Gastrocnemius medialis (tissue), 4 donors: ENCODE results near the gene ZNF33A. TPM values are rescaled to one million over a fixed set of nuclear protein-coding genes. Genes with fewer than 3 reads are reported as not detected.
A peak's percentile ranks its signal among the peaks of the same experiment; 100 is the strongest.

Experiments used
- ATAC-seq, 2 donors: fragments of 150-250 bp; one replicate each; pipeline ENCODE4 v1.9.1; 2016
- DNase-seq, 2 donors: peaks; one replicate each; pipeline ENCODE4 v3.0.0-alpha.2; 2019
- H3K27ac ChIP-seq, 4 donors: fragments of 200-600 bp; sonication (generic); 1 replicate in 1 of 4; 2 replicates in 3 of 4; pipeline ENCODE4 v1.5.1; 2016 to 2018; ENCODE audit warnings: mild to moderate bottlenecking in 2 of 4, moderate library complexity in 1 of 4
- H3K27me3 ChIP-seq, 3 donors: fragments of 200-600 bp; sonication (generic) in 2 of 3; 1 replicate in 1 of 3; 2 replicates in 2 of 3; pipeline versions ENCODE4 v1.5.1 to v1.6.0; 2016 to 2019; ENCODE audit warnings: mild to moderate bottlenecking in 1 of 3, moderate library complexity in 1 of 3
- H3K36me3 ChIP-seq, 2 donors: fragments of 200-600 bp; sonication (generic) in 1 of 2; one replicate each; pipeline ENCODE4 v1.5.1; 2017 to 2018
- H3K4me1 ChIP-seq, 2 donors: fragments of 200-600 bp; sonication (generic) in 1 of 2; one replicate each; pipeline ENCODE4 v1.5.1; 2016 to 2017; ENCODE audit warnings: mild to moderate bottlenecking in 2 of 2
- H3K4me3 ChIP-seq, 4 donors: fragments of 200-600 bp; sonication (generic) in 3 of 4; 1 replicate in 1 of 4; 2 replicates in 3 of 4; pipeline ENCODE4 v1.5.1; 2016 to 2019; ENCODE audit warnings: mild to moderate bottlenecking in 2 of 4
- H3K9me3 ChIP-seq, 3 donors: fragments of 200-600 bp; sonication (generic) in 2 of 3; 1 replicate in 1 of 3; 2 replicates in 2 of 3; pipeline ENCODE4 v1.5.1; 2016 to 2019
- POLR2A ChIP-seq, 2 donors: fragments of 450-650 bp; IDR thresholded peaks; one replicate each; pipeline ENCODE4 v1.6.1; 2017; ENCODE audit warnings: antibody characterized with exemption in 2 of 2, mild to moderate bottlenecking in 2 of 2, moderate library complexity in 2 of 2
- in situ Hi-C, 4 donors: fragments of 200-750 bp; cut with MboI; loops; one replicate each; pipeline versions ENCODE4 v1.15.0 to v1.8.0; 2017; ENCODE audit warnings: low sequenced_read_pairs in 4 of 4
- intact Hi-C: fragments of 100-400 bp; cut with DNase I; formaldehyde crosslinking; loops from one replicate; pipeline ENCODE4 v1.15.1; 2023; ENCODE audit warnings: low total_unique reads
- total RNA-seq, 4 donors: library from RNA; depleted of rRNA; stranded (reverse); fragments of >200 nt; gene quantifications; one replicate each; pipeline versions ENCODE4 v1.1.0 to v1.2.3, GENCODE V29; 2016
- TF ChIP-seq, protein P1 (sequence below), 5 experiments: fragments of 450-650 bp in 3 of 5; fragments of 200-600 bp in 2 of 5; sonication (generic) in 2 of 5; IDR thresholded peaks in 4 of 5; conservative IDR thresholded peaks in 1 of 5; 1 replicate in 4 of 5; 2 replicates in 1 of 5; pipeline ENCODE4 v1.5.1; 2016 to 2019; ENCODE audit warnings: antibody characterized with exemption in 5 of 5, mild to moderate bottlenecking in 3 of 5, moderate library complexity in 3 of 5

Gene ZNF33A
- total RNA-seq, 4 donors from 2014 or later: 14.3 to 31.1 (median 16.8) TPM

DNA sequence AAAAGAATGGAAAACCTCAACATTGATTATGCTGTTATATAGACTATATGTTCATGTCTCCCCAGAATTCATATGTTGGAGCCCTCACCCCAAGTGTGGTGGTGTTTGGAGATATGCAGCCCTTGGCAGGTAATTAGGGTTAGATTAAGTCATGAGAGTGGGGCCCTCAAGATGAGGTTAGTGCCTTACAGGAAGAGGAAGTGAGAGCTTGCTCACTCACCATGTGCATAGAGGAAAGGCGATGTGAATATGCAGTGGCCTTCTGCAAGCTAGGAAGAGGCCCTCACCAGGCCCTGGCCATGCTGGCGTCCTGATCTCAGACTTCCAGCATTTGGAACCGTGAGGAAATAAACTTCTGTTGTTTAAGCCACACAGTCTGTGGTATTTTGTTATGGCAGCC, 14.8 kb downstream of the ZNF33A start:
- TF ChIP-seq, protein P1, sequence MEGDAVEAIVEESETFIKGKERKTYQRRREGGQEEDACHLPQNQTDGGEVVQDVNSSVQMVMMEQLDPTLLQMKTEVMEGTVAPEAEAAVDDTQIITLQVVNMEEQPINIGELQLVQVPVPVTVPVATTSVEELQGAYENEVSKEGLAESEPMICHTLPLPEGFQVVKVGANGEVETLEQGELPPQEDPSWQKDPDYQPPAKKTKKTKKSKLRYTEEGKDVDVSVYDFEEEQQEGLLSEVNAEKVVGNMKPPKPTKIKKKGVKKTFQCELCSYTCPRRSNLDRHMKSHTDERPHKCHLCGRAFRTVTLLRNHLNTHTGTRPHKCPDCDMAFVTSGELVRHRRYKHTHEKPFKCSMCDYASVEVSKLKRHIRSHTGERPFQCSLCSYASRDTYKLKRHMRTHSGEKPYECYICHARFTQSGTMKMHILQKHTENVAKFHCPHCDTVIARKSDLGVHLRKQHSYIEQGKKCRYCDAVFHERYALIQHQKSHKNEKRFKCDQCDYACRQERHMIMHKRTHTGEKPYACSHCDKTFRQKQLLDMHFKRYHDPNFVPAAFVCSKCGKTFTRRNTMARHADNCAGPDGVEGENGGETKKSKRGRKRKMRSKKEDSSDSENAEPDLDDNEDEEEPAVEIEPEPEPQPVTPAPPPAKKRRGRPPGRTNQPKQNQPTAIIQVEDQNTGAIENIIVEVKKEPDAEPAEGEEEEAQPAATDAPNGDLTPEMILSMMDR (IDR thresholded peaks at IDR 0.05 in 4 of 5, conservative IDR thresholded peaks at IDR 0.05 in 1 of 5): no peak
- TF ChIP-seq POLR2A (IDR thresholded peaks at IDR 0.05): no peak
- Histone ChIP-seq H3K4me3 (no peak overlapping the region), H3K27ac (no peak overlapping the region), H3K27me3 (no peaks in the 10 kb centered on the region), H3K9me3 (no peaks in the 10 kb centered on the region), H3K36me3 (peaks cover 0 to 57% of the 10 kb centered on the region in 2 donors), H3K4me1 (no peaks in the 10 kb centered on the region)
- no peak for ATAC-seq
- intact Hi-C loops: no loop called here
- in situ Hi-C loops: no loop called here
- no peak for DNase-seq

DNA sequence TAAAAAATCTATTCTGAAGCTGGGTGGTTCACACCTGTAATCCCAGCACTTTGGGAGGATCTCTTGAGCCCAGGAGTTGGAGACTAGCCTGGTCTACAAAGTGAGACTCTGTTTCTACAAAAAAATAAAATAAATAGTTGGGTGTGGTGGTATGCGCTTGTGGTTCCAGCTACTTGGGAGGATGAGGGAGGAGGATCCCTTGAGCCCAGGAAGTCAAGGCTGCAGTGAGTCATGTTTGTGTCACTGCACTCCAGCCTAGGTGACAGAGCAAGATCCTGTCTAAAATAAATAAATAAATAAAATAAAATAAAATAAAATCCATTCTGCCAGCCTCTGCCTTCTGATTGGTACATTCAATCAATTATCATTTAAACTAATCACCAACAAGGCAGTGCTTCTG, 17.5 kb downstream of the ZNF33A start:
- intact Hi-C loops (no loop called here), in situ Hi-C loops (no loop called here)
- DNase-seq (no peak), ATAC-seq (no peak)
- peaks cover 0 to 41% of the 10 kb centered on the region in 2 donors for H3K36me3 ChIP-seq
- no peaks in the 10 kb centered on the region for H3K4me1 ChIP-seq
- TF ChIP-seq, protein P1 (IDR thresholded peaks at IDR 0.05 in 4 of 5, conservative IDR thresholded peaks at IDR 0.05 in 1 of 5): no peak
- TF ChIP-seq POLR2A (IDR thresholded peaks at IDR 0.05): no peak
- no peaks in the 10 kb centered on the region for H3K9me3 ChIP-seq
- H3K27ac ChIP-seq: no peak overlapping the region
- H3K4me3 ChIP-seq: no peak overlapping the region
- H3K27me3 ChIP-seq: no peaks in the 10 kb centered on the region

DNA sequence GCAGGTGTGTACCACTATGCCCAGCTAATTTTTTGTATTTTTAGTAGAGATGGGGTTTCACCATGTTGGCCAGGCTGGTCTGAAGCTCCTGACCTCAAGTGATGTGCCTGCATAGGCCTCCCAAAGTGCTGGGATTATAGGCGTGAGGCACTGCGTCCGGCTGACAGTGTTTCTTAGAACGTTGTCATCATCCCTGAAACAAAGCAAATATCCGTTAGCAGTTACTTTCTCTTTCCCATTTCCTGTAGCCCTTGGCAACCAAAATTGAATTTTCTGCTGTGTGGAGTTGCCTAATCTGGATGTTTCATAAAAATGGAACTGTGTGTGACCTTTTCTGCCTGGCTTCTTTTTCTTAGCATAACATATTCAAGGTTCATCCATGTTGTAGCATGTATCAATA, 22.4 kb downstream of the ZNF33A start:
- no peaks in the 10 kb centered on the region for H3K9me3 ChIP-seq
- DNase-seq: no peak
- H3K27me3 ChIP-seq: no peaks in the 10 kb centered on the region
- in situ Hi-C loops (no loop called here), intact Hi-C loops (no loop called here)
- TF ChIP-seq POLR2A (IDR thresholded peaks at IDR 0.05): no peak
- TF ChIP-seq, protein P1 (IDR thresholded peaks at IDR 0.05 in 4 of 5, conservative IDR thresholded peaks at IDR 0.05 in 1 of 5): no peak
- H3K4me1 ChIP-seq: no peaks in the 10 kb centered on the region
- peak overlapping the region; percentile 13 to 43 (median 35) for H3K27ac ChIP-seq
- H3K4me3 ChIP-seq: no peak overlapping the region
- H3K36me3 ChIP-seq: peaks cover 0 to 29% of the 10 kb centered on the region in 2 donors
- ATAC-seq: peak in 1 of 2 donors; percentile 27

DNA sequence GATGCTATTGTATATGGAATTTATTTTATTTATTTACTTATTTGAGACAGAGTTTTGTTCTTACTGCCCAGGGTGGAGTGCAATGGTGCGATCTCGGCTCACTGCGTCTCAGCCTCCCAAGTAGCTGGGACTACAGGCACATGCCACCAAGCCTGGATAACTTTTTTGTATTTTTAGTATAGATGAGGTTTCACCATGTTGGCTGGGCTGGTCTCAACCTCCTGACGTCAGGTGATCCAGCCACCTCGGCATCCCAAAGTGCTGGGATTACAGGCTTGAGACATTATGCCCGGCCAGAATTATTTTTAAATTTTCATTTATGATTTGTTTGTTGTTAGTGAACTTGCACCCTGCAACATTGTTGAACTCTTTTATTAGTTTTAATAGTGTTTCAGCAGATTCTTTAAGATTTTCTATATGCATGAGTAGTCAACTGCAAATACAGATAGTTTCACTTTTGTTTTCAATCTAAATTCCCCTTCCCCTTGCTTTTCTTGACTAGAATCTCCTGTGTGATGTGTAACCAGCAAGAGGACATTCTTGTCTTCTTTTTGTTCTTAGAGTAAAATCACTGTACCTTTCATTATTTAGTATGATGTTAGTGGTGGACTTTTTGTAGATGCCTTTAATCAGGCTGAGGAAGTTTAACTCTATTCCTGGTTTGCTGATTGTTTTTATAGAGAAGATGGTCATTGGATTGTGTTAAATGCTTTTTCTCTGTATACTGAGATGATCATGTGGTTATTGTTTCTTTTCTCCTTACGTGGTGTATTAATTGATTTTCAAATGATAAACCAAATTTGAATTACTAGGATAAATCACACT, 27.8 kb downstream of the ZNF33A start:
- ATAC-seq: no peak

More for the DNA sequence above, 27.8 kb downstream of the ZNF33A start:
- H3K4me3 ChIP-seq: no peak overlapping the region
- H3K27me3 ChIP-seq: no peaks in the 10 kb centered on the region
- H3K27ac ChIP-seq: no peak overlapping the region
- no peak for TF ChIP-seq POLR2A (IDR thresholded peaks at IDR 0.05)
- TF ChIP-seq, protein P1 (IDR thresholded peaks at IDR 0.05 in 4 of 5, conservative IDR thresholded peaks at IDR 0.05 in 1 of 5): no peak
- in situ Hi-C loops (no loop called here), intact Hi-C loops (no loop called here)
- no peaks in the 10 kb centered on the region for H3K4me1 ChIP-seq
- no peak for DNase-seq
- H3K9me3 ChIP-seq: no peaks in the 10 kb centered on the region
- H3K36me3 ChIP-seq: peaks cover 0 to 36% of the 10 kb centered on the region in 2 donors
